Endodermal cell (in vitro differentiated cells): ENCODE measurements around the gene ORAI3. TPM values are rescaled to one million over a fixed set of nuclear protein-coding genes. Genes with fewer than 3 reads are reported as not detected.
A peak's percentile ranks its signal among the peaks of the same experiment; 100 is the strongest.

Source experiments
- DNase-seq: peaks from one replicate; pipeline ENCODE4 v3.0.0-alpha.2; 2017
- H3K27ac ChIP-seq: 2 replicates; pipeline ENCODE4 v1.5.1; 2013; ENCODE audit warnings: mild to moderate bottlenecking, low read depth, low read length, moderate library complexity
- H3K27me3 ChIP-seq: 2 replicates; pipeline ENCODE4 v1.6.1; 2013; ENCODE audit warnings: mild to moderate bottlenecking, low read length, moderate library complexity; ENCODE audit not compliant: insufficient read depth, control insufficient read depth, poor library complexity, severe bottlenecking
- H3K36me3 ChIP-seq: 2 replicates; pipeline ENCODE4 v1.7.0; 2013; ENCODE audit warnings: mild to moderate bottlenecking, low read length, moderate library complexity; ENCODE audit not compliant: control insufficient read depth, insufficient read depth
- H3K4me1 ChIP-seq: one replicate; pipeline ENCODE4 v1.7.0; 2013; ENCODE audit warnings: low read length; ENCODE audit not compliant: control insufficient read depth, insufficient read depth
- H3K4me3 ChIP-seq: 2 replicates; pipeline ENCODE4 v1.5.1; 2013; ENCODE audit warnings: mild to moderate bottlenecking, low read length, moderate library complexity
- H3K9ac ChIP-seq: 2 replicates; pipeline ENCODE4 v1.6.1; 2013; ENCODE audit warnings: mild to moderate bottlenecking, low read length, moderate library complexity; ENCODE audit not compliant: poor library complexity, severe bottlenecking; ENCODE audit errors: extremely low read depth
- H3K9me3 ChIP-seq: 2 replicates; pipeline ENCODE4 v1.6.1; 2013; ENCODE audit warnings: mild to moderate bottlenecking, low read length, moderate library complexity; ENCODE audit not compliant: control insufficient read depth
- H3K27ac Mint-ChIP-seq: 2 replicates; pipeline ENCODE4 v1.8.0; 2020; ENCODE audit warnings: mixed read lengths
- H3K27me3 Mint-ChIP-seq: 2 replicates; pipeline ENCODE4 v1.8.0; 2021; ENCODE audit warnings: mild to moderate bottlenecking, mixed read lengths; ENCODE audit not compliant: insufficient read depth
- H3K36me3 Mint-ChIP-seq: 2 replicates; pipeline ENCODE4 v1.8.0; 2020; ENCODE audit warnings: low read depth, mixed read lengths
- H3K4me1 Mint-ChIP-seq: 2 replicates; pipeline ENCODE4 v1.8.0; 2020; ENCODE audit warnings: mixed read lengths
- H3K4me3 Mint-ChIP-seq: 2 replicates; pipeline ENCODE4 v1.8.0; 2020; ENCODE audit warnings: mild to moderate bottlenecking, moderate library complexity, mixed read lengths
- H3K9me3 Mint-ChIP-seq: 2 replicates; pipeline ENCODE4 v1.8.0; 2020; ENCODE audit warnings: mild to moderate bottlenecking, mixed read lengths
- WGBS, 2 experiments: methylation state at CpG; one replicate each; pipeline versions ENCODE4 v1.1.5 to v1.1.7; 2013; ENCODE audit warnings: missing lambda C conversion rate in 2 of 2, mixed read lengths in 1 of 2; ENCODE audit not compliant: insufficient coverage in 1 of 2, insufficient read length in 1 of 2; 5-methylcytosine and 5-hydroxymethylcytosine counted together
- total RNA-seq, 2 donors: library from RNA; stranded (reverse); fragmentation: NEBNext Ultra II Directional in 1 of 2; extraction: Animal tissue kit (Norgen Biotek cat#: 25700) in 1 of 2; gene quantifications; 2 replicates in 1 of 2; 3 replicates in 1 of 2; pipeline ENCODE4 v1.2.1, GENCODE V29; 2021
- TF ChIP-seq, protein P1 (sequence below): fragments of 200-600 bp; sonication (generic); conservative IDR thresholded peaks from 2 replicates; pipeline ENCODE4 v1.5.0; 2021; ENCODE audit warnings: antibody characterized with exemption, mild to moderate bottlenecking

Gene ORAI3
- total RNA-seq, 2 donors from 2014 or later = 16.9 to 17.7 TPM

DNA sequence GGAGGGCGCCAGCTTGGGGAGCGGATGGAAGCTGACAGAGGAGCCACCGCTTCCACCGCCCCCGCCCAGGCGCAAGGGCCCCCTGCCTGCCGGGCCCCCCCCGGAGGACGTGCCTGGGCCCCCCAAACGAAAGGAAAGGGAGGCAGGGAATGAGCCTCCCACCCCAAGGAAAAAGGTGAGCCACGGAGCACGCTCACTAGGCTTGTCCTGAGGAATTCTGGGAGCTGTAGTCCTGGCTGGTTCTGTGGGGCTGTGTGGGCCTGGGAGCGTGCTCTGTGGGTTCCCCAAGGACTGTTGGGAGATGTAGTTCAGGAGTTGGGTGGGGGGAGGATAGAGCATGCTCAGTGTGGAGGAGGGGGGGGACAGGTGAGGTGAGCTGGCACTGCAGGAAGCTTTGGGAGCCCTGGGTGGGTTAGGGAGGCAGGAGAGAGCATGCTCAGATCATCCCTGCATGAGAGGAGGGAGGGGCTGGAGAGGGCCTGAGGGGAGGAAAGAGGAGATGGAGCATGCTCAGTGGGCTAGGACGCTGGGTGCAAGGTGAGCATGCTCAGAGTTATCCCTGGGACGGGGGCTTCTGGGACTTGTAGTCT lies 21.0 kb upstream of the ORAI3 start:
- 63 to 88% methylated on average over 8 to 15 of the region's 15 CpGs for WGBS, 2 experiments
- Histone ChIP-seq H3K4me1 (no peaks in the 10 kb centered on the region), H3K9ac (no peak overlapping the region), H3K27ac (no peak overlapping the region), H3K9me3 (no peaks in the 10 kb centered on the region), H3K27me3 (no peaks in the 10 kb centered on the region), H3K36me3 (peaks cover 40% of the 10 kb centered on the region), H3K4me3 (no peak overlapping the region)
- TF ChIP-seq, protein P1, sequence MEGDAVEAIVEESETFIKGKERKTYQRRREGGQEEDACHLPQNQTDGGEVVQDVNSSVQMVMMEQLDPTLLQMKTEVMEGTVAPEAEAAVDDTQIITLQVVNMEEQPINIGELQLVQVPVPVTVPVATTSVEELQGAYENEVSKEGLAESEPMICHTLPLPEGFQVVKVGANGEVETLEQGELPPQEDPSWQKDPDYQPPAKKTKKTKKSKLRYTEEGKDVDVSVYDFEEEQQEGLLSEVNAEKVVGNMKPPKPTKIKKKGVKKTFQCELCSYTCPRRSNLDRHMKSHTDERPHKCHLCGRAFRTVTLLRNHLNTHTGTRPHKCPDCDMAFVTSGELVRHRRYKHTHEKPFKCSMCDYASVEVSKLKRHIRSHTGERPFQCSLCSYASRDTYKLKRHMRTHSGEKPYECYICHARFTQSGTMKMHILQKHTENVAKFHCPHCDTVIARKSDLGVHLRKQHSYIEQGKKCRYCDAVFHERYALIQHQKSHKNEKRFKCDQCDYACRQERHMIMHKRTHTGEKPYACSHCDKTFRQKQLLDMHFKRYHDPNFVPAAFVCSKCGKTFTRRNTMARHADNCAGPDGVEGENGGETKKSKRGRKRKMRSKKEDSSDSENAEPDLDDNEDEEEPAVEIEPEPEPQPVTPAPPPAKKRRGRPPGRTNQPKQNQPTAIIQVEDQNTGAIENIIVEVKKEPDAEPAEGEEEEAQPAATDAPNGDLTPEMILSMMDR = no peak
- peaks cover 15% of the 10 kb centered on the region for H3K4me1 Mint-ChIP-seq
- no peak overlapping the region for H3K27ac Mint-ChIP-seq
- no peak overlapping the region for H3K4me3 Mint-ChIP-seq
- H3K36me3 Mint-ChIP-seq = peaks cover 31% of the 10 kb centered on the region
- DNase-seq = peak; percentile 97
- H3K27me3 Mint-ChIP-seq = no peaks in the 10 kb centered on the region
- no peaks in the 10 kb centered on the region for H3K9me3 Mint-ChIP-seq

DNA sequence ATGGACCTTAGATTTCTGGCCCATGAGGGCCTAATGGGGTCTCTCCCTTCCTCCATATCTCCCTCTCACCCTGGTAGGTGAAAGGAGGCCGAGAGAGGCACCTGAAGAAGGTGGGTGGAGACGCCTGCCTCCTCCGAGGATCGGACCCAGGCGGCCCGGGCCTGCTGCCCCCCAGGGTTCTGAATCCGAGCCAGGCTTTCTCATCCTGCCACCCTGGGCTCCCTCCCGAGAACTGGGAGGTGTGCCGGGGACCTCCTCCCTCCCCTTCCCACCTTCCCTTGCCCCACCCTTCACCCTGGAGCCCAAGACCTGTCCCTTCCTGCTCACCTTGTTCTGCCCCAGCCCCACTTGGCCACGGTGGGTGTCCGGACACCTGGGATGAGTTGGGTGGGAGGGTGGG lies 20.5 kb upstream of the ORAI3 start:
- no peak overlapping the region for H3K27ac Mint-ChIP-seq
- H3K9me3 Mint-ChIP-seq = no peaks in the 10 kb centered on the region
- H3K27me3 Mint-ChIP-seq = no peaks in the 10 kb centered on the region
- Histone ChIP-seq H3K9me3 (no peaks in the 10 kb centered on the region), H3K27me3 (no peaks in the 10 kb centered on the region), H3K4me1 (no peaks in the 10 kb centered on the region), H3K27ac (no peak overlapping the region), H3K4me3 (no peak overlapping the region), H3K36me3 (peaks cover 40% of the 10 kb centered on the region), H3K9ac (no peak overlapping the region)
- no peak overlapping the region for H3K4me3 Mint-ChIP-seq
- peaks cover 33% of the 10 kb centered on the region for H3K36me3 Mint-ChIP-seq
- TF ChIP-seq, protein P1 = no peak
- no peak for DNase-seq
- H3K4me1 Mint-ChIP-seq = peaks cover 15% of the 10 kb centered on the region
- WGBS, 2 experiments = 83% methylated on average over 9 of the region's 11 CpGs; no CpG with 5 or more reads in 1 of the 2 experiments

DNA sequence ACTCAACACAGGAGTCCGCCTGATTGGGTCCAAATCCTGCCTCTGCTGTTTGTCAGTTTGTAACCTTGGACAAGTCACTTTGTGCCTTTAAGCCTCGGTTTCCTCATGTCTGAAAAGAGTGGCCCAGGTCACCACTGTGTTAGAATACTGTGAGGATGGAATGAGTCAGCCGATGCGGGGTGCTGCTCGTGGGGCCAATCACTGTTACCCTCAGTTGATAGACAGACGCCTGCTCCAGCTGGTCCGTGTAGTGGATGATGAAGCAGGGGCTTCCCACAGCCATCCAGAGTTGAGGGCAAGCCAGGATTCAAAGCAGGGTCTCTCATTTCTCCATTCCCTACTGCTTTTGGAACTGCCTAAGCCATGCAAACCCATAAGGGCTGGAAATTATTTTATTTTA lies 19.7 kb upstream of the ORAI3 start:
- H3K27me3 ChIP-seq = no peaks in the 10 kb centered on the region
- no peak overlapping the region for H3K27ac ChIP-seq
- H3K27ac Mint-ChIP-seq = no peak overlapping the region
- WGBS, 2 experiments = 87 to 95% methylated on average over 6 to 7 of the region's 7 CpGs
- H3K9me3 Mint-ChIP-seq = no peaks in the 10 kb centered on the region
- no peaks in the 10 kb centered on the region for H3K27me3 Mint-ChIP-seq
- no peak for DNase-seq
- peaks cover 33% of the 10 kb centered on the region for H3K36me3 Mint-ChIP-seq
- no peak overlapping the region for H3K4me3 ChIP-seq
- no peak overlapping the region for H3K4me3 Mint-ChIP-seq
- peaks cover 45% of the 10 kb centered on the region for H3K36me3 ChIP-seq
- TF ChIP-seq, protein P1 = no peak
- H3K4me1 Mint-ChIP-seq = peaks cover 15% of the 10 kb centered on the region
- no peak overlapping the region for H3K9ac ChIP-seq
- no peaks in the 10 kb centered on the region for H3K9me3 ChIP-seq
- H3K4me1 ChIP-seq = no peaks in the 10 kb centered on the region
